Loucy (cell line): Measurements from ENCODE around the gene COL13A1.

Experiments used
- CTCF ChIP-seq: fragments of 200-600 bp; sonication (generic); conservative IDR thresholded peaks from 2 replicates; pipeline ENCODE4 v1.5.1; 2014; ENCODE audit warnings: mild to moderate bottlenecking, antibody characterized with exemption, low read length
- EZH2phosphoT487 ChIP-seq: fragments of 200-600 bp; IDR thresholded peaks from 2 replicates; pipeline ENCODE4 v1.6.1; 2018; ENCODE audit warnings: antibody characterized with exemption, mild to moderate bottlenecking, moderate library complexity, borderline replicate concordance

DNA sequence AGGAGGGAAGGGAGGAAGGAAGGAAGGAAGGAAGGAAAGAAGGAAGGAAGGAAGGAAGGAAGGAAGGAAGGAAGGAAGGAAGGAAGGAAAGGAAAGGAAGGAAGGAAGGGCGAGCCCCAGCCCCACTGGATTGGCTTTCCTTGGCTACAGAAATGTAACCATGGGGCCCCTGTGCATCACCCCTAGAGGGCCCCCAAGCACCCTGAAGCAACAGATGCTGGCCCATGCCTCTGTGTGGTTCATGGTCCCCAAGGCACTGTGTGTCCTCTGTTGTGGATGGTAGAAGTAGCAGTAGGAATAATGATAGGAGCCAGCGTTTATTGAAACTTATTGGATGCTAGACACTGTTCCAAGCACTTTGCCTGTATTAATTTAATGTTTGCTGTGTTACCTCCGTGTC is 134.4 kb downstream of the COL13A1 start:
- peak; percentile 65 for TF ChIP-seq CTCF
- no peak for TF ChIP-seq EZH2phosphoT487
